ENCODE data around the gene HLCS. TPM values are rescaled to one million over a fixed set of nuclear protein-coding genes. Genes with fewer than 3 reads are reported as not detected.

HLCS gene
- total RNA-seq, 1 donor from 2014 or later = 15.0 TPM

GRCh38 chr21:36927719-36928117 lies 38.8 kb downstream of the HLCS start:
- intact Hi-C loops (cut with DNase I) = loop anchor here (5.0 kb wide), 1 partner anchor 425 kb away; no protein-coding TSS in a partner anchor
- ATAC-seq = peak; percentile 84
- DNase-seq (ENCODE audit: low spot score) = peak; percentile 92

DNA sequence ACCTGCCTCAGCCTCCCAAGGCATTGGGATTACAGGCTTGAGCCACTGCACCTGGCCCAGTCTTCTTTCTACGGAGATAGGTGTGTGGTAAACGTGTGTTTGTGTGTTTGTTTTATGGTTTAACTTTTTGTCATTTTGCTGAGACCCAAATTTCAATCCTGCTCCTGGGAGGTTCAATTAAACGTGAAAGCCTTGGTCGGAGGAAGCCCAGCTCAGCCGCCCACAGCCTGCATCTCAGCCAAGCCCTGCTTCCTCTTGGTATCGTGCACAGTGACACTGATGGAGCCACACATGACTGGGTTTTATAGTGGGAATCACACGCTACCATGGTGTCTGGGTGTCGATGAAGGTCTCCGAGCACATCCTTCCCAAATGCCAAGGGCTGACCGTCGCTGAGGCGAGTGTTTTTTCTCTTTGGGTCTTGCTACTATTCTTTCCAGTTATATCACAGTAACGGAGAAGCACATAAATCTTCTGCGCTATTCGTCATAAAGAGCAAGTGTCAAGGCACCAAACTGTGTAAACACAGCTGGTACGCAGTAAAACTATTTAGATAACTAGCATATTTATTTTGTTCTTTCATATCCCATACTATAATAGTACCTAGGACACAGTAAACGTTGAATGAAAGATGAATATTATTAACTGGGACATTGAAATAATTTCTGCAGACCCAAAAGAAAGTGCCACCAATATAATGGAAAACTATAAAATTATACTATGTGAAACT lies 39.3 kb downstream of the HLCS start:
- DNase-seq (ENCODE audit: low spot score) (no peak), ATAC-seq (no peak)
- intact Hi-C loops (cut with DNase I) = loop anchor here (5.0 kb wide), 1 partner anchor 425 kb away; no protein-coding TSS in a partner anchor

DNA sequence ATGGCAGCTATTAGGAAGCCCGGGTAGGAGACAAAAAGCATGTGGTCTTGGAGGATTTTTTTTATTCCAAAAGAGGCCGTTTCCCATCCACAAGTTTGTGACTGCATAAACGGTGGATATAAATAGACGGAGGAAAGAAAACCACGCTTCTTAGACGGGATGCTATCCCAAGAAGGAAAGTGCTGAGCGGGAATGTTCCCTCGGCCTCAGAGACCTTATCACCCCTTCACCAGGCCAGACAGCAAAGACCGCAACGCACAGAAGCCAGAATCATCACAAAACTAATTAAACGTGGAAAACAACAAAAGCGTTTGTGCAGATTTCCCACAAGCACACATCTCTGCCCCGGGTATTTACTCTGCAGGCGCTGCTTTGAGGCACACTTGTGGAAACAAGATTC lies 43.2 kb downstream of the HLCS start:
- ATAC-seq (no peak), DNase-seq (ENCODE audit: low spot score) (no peak)
- intact Hi-C loops (cut with DNase I) = no loop called here

DNA sequence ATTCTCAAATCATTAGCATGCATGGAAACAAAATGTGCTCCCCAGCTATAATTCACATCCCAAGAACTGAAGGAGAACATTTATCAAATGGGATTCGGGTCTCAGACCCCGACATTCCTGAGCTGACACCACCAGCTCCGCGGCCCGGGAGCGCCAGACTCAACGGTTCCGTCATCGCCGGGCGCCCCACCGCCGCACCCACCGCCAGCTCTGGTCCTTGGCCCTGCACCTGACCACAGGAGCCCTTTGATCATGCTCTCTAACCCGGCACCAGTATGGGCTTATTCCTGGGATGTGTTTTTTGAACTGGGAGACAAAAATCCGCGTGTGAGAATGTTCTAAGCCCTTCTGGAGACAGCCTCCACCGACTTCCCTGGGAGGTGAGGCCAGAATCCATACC lies 43.6 kb downstream of the HLCS start:
- ATAC-seq = no peak
- intact Hi-C loops (cut with DNase I) = no loop called here

GRCh38 chr21:36918291-36918690 lies 48.2 kb downstream of the HLCS start:
- ATAC-seq = no peak
- intact Hi-C loops (cut with DNase I) = loop anchor here (10.0 kb wide), 1 partner anchor 173 kb away; no protein-coding TSS in a partner anchor
- no peak for DNase-seq (ENCODE audit: low spot score)

More for the DNA sequence above, 43.6 kb downstream of the HLCS start:
- DNase-seq (ENCODE audit: low spot score) = no peak

- intact Hi-C loops (cut with DNase I) = loop anchor here (10.0 kb wide), 1 partner anchor 173 kb away; no protein-coding TSS in a partner anchor
- no peak for ATAC-seq
- no peak for DNase-seq (ENCODE audit: low spot score)
Observed at GRCh38 chr21:36917471-36918158, 48.9 kb downstream of the HLCS start.

GRCh38 chr21:36916718-36917117 lies 49.8 kb downstream of the HLCS start:
- ATAC-seq = no peak
- intact Hi-C loops (cut with DNase I) = loop anchor here (10.0 kb wide), 1 partner anchor 172 kb away; no protein-coding TSS in a partner anchor
- no peak for DNase-seq (ENCODE audit: low spot score)

- ATAC-seq (no peak), DNase-seq (ENCODE audit: low spot score) (no peak)
- intact Hi-C loops (cut with DNase I) = loop anchor here (10.0 kb wide), 1 partner anchor 171 kb away; no protein-coding TSS in a partner anchor
Observed at GRCh38 chr21:36915696-36916245, 50.7 kb downstream of the HLCS start.

GRCh38 chr21:36915014-36915695 lies 51.3 kb downstream of the HLCS start:
- ATAC-seq (no peak), DNase-seq (ENCODE audit: low spot score) (no peak)
- intact Hi-C loops (cut with DNase I) = loop anchor here (10.0 kb wide), 1 partner anchor 170 kb away; no protein-coding TSS in a partner anchor

DNA sequence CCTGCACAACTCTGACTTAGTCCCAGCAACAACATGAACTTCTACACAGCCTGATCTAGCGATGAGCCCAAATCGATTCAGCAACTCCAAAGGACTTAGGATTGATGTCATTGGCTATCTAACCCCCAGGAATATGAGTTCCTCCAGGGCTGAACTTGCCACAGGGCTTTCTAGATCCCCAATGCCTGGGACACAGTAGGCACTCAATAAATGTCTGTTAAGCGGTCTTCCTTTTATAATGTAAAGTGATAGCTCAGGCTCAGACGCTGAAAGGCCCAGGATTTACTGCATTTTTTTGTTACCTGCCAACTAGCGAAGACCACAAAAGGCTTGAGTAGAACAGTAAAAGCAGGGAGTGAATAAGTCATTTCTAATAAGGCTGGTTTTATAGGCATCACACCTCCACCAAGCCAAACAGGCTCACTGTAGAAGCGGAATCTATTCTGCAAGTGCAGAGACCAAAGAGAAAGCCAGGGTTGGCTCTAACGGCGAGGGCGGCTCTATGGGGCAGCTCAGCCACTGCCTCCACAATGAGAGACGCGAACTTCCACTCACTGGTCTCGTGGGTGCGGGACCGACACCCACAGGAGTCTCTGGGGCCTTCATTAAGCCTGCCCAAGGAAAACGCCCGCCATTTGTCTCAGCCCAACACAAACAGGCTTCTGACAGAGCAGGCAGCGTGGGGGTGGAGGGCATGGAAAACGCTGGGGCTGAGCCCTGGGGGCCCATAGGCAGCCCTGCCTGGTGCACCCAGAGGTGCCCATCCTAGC lies 52.0 kb downstream of the HLCS start:
- intact Hi-C loops (cut with DNase I) = loop anchor here (10.0 kb wide), 1 partner anchor 170 kb away; no protein-coding TSS in a partner anchor
- DNase-seq (ENCODE audit: low spot score) (no peak), ATAC-seq (no peak)

DNA sequence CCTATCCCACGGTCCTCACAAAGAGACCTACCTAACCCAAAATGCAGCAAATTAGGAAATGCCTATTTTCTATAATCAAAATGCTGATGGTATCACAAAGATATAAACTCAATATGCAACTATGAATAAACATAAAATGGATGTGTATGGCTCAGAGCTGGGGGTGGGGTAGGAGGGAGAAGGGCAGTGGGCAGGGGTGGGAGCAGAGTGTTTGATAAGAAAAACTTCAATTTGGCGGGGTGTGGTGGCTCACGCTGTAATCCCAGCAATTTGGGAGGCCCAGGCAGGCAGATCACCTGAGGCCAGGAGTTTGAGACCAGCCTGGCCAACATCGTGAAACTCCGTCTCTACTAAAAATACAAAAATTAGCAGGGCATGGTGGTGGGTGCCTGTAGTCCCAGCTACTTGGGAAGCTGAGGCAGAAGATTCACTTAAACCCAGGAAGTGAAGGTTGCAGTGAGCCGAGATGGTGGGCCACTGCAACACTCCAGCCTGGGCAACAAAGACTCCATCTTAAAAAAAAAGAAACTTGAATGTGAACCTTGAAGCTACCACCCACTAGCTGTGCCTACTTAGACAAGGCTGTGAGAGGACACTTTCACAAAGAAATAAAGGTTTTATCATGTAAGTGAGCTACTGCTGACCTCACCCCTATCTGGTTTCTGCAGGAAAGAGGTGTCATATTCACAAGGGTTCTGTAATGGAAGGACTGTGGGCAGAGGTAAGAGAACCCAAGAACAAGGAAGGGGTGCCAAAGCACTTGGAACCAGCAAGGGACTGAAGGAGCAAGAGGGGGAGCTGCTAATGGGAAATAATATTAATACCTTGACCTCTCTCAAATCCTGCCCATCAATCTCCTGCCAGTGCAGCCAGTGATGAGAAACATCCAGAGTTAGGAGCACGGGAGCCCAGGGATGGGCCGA lies 53.0 kb downstream of the HLCS start:
- intact Hi-C loops (cut with DNase I) = loop anchor here (10.0 kb wide), 1 partner anchor 169 kb away; no protein-coding TSS in a partner anchor
- no peak for DNase-seq (ENCODE audit: low spot score)
- no peak for ATAC-seq

- ATAC-seq (no peak), DNase-seq (ENCODE audit: low spot score) (no peak)
- intact Hi-C loops (cut with DNase I) = loop anchor here (10.0 kb wide), 1 partner anchor 166 kb away; no protein-coding TSS in a partner anchor
Observed at GRCh38 chr21:36910581-36911307, 55.7 kb downstream of the HLCS start.

- no peak for ATAC-seq
- DNase-seq (ENCODE audit: low spot score) = no peak
- intact Hi-C loops (cut with DNase I) = loop anchor here (10.0 kb wide), 1 partner anchor 165 kb away; no protein-coding TSS in a partner anchor
Observed at GRCh38 chr21:36909901-36910561, 56.4 kb downstream of the HLCS start.

- intact Hi-C loops (cut with DNase I) = no loop called here
- ATAC-seq = no peak
Observed at GRCh38 chr21:36909423-36909822, 57.0 kb downstream of the HLCS start.

GRCh38 chr21:36908260-36908908 lies 58.1 kb downstream of the HLCS start:
- ATAC-seq = no peak
- DNase-seq (ENCODE audit: low spot score) = no peak
- intact Hi-C loops (cut with DNase I) = no loop called here

More at GRCh38 chr21:36909423-36909822, 57.0 kb downstream of the HLCS start:
- no peak for DNase-seq (ENCODE audit: low spot score)

Data from sciatic nerve (tissue), 2 donors.